CD8-positive, alpha-beta memory T cell (primary cell): ENCODE results near the gene LAMC3. TPM values are rescaled to one million over a fixed set of nuclear protein-coding genes. Genes with fewer than 3 reads are reported as not detected.

Experiments
- CTCF ChIA-PET: fragments of 350-600 bp; sonication (Branson Sonifier 250); formaldehyde crosslinking; loops from one replicate; lab custom pipeline; 2021; ENCODE audit warnings: antibody characterized with exemption; lab: Charles Lee
- POLR2A ChIA-PET: fragments of 350-600 bp; sonication (Branson Sonifier 250); formaldehyde crosslinking; loops from one replicate; lab custom pipeline; 2021; ENCODE audit warnings: antibody characterized with exemption; lab: Charles Lee
- DNase-seq, 5 donors: peaks; one replicate each; pipeline versions ENCODE4 v3.0.0 to v3.0.0-alpha.2; 2020 to 2022; ENCODE audit warnings: mixed read lengths in 1 of 5
- H3K27ac ChIP-seq: one replicate; pipeline ENCODE4 v1.7.0; 2013; ENCODE audit warnings: low read depth, mild to moderate bottlenecking, low read length, moderate library complexity
- H3K27me3 ChIP-seq: 2 replicates; pipeline ENCODE4 v1.7.0; 2013; ENCODE audit warnings: low read length, mild to moderate bottlenecking; ENCODE audit not compliant: insufficient read depth, poor library complexity, severe bottlenecking
- H3K36me3 ChIP-seq: 2 replicates; pipeline ENCODE4 v1.7.0; 2013; ENCODE audit warnings: mild to moderate bottlenecking, low read length, moderate library complexity; ENCODE audit not compliant: insufficient read depth
- H3K4me1 ChIP-seq: 2 replicates; pipeline ENCODE4 v1.7.0; 2013; ENCODE audit warnings: mild to moderate bottlenecking, low read length, moderate library complexity; ENCODE audit not compliant: insufficient read depth
- H3K4me3 ChIP-seq: 2 replicates; pipeline ENCODE4 v1.7.0; 2013; ENCODE audit warnings: mild to moderate bottlenecking, low read length
- H3K9me3 ChIP-seq: 2 replicates; pipeline ENCODE4 v1.7.0; 2013; ENCODE audit warnings: mild to moderate bottlenecking, low read length
- H3K27ac Mint-ChIP-seq, 8 donors: one replicate each; pipeline ENCODE4 v1.8.0; 2020 to 2021; ENCODE audit warnings: mixed read lengths in 8 of 8, mild to moderate bottlenecking in 6 of 8, inconsistent platforms in 3 of 8, moderate library complexity in 3 of 8
- H3K27me3 Mint-ChIP-seq, 2 donors: one replicate each; pipeline ENCODE4 v1.8.0; 2020 to 2021; ENCODE audit warnings: mixed read lengths in 2 of 2, mild to moderate bottlenecking in 1 of 2, moderate library complexity in 1 of 2
- H3K36me3 Mint-ChIP-seq, 3 donors: one replicate each; pipeline ENCODE4 v1.8.0; 2020 to 2021; ENCODE audit warnings: mixed read lengths in 3 of 3, inconsistent platforms in 1 of 3, mild to moderate bottlenecking in 1 of 3
- H3K4me1 Mint-ChIP-seq, 3 donors: one replicate each; pipeline ENCODE4 v1.8.0; 2020 to 2021; ENCODE audit warnings: mixed read lengths in 3 of 3, inconsistent platforms in 1 of 3, mild to moderate bottlenecking in 1 of 3
- H3K4me3 Mint-ChIP-seq, 7 donors: one replicate each; pipeline ENCODE4 v1.8.0; 2020 to 2021; ENCODE audit warnings: mixed read lengths in 7 of 7, mild to moderate bottlenecking in 6 of 7, moderate library complexity in 4 of 7, inconsistent platforms in 2 of 7
- H3K9me3 Mint-ChIP-seq, 5 donors: one replicate each; pipeline ENCODE4 v1.8.0; 2020 to 2022; ENCODE audit warnings: mixed read lengths in 5 of 5, mild to moderate bottlenecking in 3 of 5, moderate library complexity in 2 of 5, inconsistent platforms in 1 of 5
- polyA plus RNA-seq: library from polyadenylated mRNA; unstranded; fragments of 300-500 nt; fragmentation: Illumina TruSeq; gene quantifications from one replicate; pipeline ENCODE4 v1.2.3, GENCODE V29; 2021
- total RNA-seq, 2 experiments: library from RNA; stranded (reverse); gene quantifications; one replicate each; pipeline ENCODE4 v1.2.3, GENCODE V29; 2021

Gene LAMC3
- total RNA-seq = under 1 TPM; 0.04 to 0.07 TPM
- not detected for polyA plus RNA-seq

DNA sequence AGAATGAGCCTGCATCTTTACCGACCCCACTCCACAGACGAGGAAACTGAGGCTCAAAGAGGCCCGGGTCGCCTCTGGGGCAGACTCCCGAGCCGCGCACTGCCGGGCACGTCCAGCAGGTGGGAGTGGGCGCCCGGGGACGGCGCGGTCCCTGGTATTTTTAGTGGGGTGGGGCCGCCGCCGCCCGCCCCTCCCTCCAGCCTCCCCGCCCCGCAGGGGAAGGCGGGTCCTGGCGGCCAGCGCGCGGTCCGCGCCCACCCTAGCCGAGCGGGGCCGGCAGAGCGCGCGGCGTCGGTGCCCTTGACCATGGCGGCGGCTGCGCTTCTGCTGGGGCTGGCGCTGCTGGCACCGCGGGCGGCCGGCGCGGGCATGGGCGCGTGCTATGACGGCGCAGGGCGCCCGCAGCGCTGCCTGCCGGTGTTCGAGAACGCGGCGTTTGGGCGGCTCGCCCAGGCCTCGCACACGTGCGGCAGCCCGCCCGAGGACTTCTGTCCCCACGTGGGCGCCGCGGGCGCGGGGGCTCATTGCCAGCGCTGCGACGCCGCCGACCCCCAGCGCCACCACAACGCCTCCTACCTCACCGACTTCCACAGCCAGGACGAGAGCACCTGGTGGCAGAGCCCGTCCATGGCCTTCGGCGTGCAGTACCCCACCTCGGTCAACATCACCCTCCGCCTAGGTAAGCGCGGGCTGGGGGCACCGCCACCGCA lies at the start of gene LAMC3:
Gene LAMC3, plus strand, starts transcription at position 266 of the 710 bp plus-strand sequence. Its CDS starts 41 bp downstream, at position 307.
- POLR2A ChIA-PET = no interaction called here
- H3K36me3 ChIP-seq = no peaks in the 10 kb centered on the region
- CTCF ChIA-PET = interaction anchor here (1.6 kb wide), 1 partner anchor 38 kb away, joined by 5 read pairs; no protein-coding TSS in a partner anchor
- no peaks in the 10 kb centered on the region for H3K9me3 Mint-ChIP-seq
- H3K4me1 Mint-ChIP-seq = peaks cover 0 to 4% (median 0%) of the 10 kb centered on the region in 3 donors
- peaks cover 37% of the 10 kb centered on the region for H3K27me3 ChIP-seq
- H3K9me3 ChIP-seq = no peaks in the 10 kb centered on the region
- H3K36me3 Mint-ChIP-seq = no peaks in the 10 kb centered on the region
- peak within 1 kb of the TSS in 3 of 7 donors; percentile 37 to 56 (median 41) for H3K4me3 Mint-ChIP-seq
- peak within 1 kb of the TSS in 1 of 8 donors; percentile 67 for H3K27ac Mint-ChIP-seq
- H3K4me3 ChIP-seq = no peak within 1 kb of the TSS
- H3K4me1 ChIP-seq = no peaks in the 10 kb centered on the region
- H3K27ac ChIP-seq = no peak within 1 kb of the TSS
- no peak for DNase-seq
- peaks cover 26 to 48% of the 10 kb centered on the region in 2 donors for H3K27me3 Mint-ChIP-seq

DNA sequence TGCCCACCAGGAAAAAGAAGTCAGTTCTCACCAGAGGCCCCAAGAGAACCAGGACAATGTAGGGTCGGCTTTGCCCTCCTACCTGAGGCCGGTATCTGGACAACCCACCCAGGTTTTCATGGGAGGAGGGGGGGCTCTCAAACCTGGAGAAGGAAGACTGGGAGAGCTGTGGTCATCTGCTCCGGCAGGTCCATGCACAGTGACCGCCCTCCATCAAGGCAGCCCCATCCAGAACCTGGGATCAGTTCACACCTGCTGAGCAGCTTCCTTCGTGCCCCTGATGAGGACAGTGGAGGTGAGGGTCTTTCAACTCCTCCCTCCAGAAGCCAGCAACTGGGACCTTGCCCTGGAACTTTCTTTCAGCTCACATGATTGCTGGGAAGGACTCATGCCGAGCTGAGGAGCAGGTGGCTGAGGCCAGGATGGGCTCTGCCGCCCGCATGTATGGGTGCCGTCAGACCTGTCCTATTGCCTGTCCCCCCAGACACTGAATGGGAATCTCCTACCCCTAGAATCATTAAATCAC lies 49.1 kb upstream of the LAMC3 start:
- Histone ChIP-seq H3K4me3 (no peak overlapping the region), H3K4me1 (no peaks in the 10 kb centered on the region), H3K27me3 (peaks cover 10% of the 10 kb centered on the region), H3K9me3 (peaks cover 4% of the 10 kb centered on the region), H3K27ac (no peak overlapping the region), H3K36me3 (no peaks in the 10 kb centered on the region)
- H3K4me3 Mint-ChIP-seq = no peak overlapping the region
- peaks cover 1 to 13% of the 10 kb centered on the region in 2 donors for H3K27me3 Mint-ChIP-seq
- peaks cover 0 to 2% (median 0%) of the 10 kb centered on the region in 3 donors for H3K4me1 Mint-ChIP-seq
- H3K27ac Mint-ChIP-seq = no peak overlapping the region
- ChIA-PET POLR2A (no interaction called here), CTCF (no interaction called here)
- peaks cover 0 to 7% (median 2%) of the 10 kb centered on the region in 5 donors for H3K9me3 Mint-ChIP-seq
- H3K36me3 Mint-ChIP-seq = no peaks in the 10 kb centered on the region
- DNase-seq = no peak

GRCh38 chr9:130960522-130961378 lies 48.2 kb upstream of the LAMC3 start:
- Mint-ChIP-seq H3K27ac (no peak overlapping the region), H3K4me3 (no peak overlapping the region), H3K4me1 (peaks cover 0 to 2% (median 0%) of the 10 kb centered on the region in 3 donors), H3K27me3 (peaks cover 0 to 17% of the 10 kb centered on the region in 2 donors), H3K36me3 (no peaks in the 10 kb centered on the region), H3K9me3 (peaks cover 0 to 7% (median 2%) of the 10 kb centered on the region in 5 donors)
- H3K4me1 ChIP-seq = no peaks in the 10 kb centered on the region
- H3K27me3 ChIP-seq = peaks cover 16% of the 10 kb centered on the region
- H3K27ac ChIP-seq = no peak overlapping the region
- ChIA-PET CTCF (no interaction called here), POLR2A (no interaction called here)
- H3K36me3 ChIP-seq = no peaks in the 10 kb centered on the region
- no peak for DNase-seq
- peaks cover 4% of the 10 kb centered on the region for H3K9me3 ChIP-seq
- no peak overlapping the region for H3K4me3 ChIP-seq

DNA sequence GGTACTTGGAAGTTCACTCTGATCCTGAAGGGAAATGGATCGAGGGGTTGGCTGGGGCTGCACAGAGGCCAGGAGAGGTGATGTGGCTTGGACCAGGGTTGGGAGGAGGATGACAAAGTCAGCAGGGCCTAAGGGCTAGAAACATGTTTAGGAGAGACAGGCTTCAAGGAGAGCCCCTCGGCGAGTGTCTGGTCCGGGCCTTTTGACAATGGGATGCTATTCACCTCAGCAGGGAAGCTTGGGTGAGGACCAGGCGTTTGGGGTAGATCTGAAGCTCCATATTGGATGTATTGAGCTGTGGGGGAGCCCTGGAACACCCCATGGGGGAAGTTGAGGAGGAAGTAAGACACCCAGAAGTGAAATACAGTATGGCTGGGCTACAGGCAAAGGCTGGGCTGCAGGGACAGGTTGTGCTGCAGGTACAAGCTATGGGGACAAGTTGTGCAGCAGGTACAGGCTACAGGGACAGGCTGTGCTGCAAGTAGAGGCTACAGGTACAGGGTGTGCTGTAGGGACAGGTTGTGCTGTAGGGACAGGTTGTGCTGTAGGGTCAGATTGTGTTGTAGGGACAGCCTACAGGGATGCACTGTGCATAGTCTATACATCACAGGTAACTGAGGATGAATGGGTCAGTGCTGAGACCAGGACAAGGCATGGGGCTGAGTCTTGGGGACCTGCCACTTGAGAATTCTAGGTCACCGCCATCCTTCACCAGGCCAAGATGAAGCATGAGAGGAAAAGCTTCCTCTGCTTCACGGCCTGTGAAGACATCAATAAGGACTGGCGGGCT lies 47.3 kb upstream of the LAMC3 start:
- Histone ChIP-seq H3K27ac (no peak overlapping the region), H3K4me3 (no peak overlapping the region), H3K27me3 (peaks cover 16% of the 10 kb centered on the region), H3K4me1 (no peaks in the 10 kb centered on the region), H3K36me3 (no peaks in the 10 kb centered on the region), H3K9me3 (peaks cover 4% of the 10 kb centered on the region)
- Mint-ChIP-seq H3K36me3 (no peaks in the 10 kb centered on the region), H3K4me1 (peaks cover 0 to 2% (median 0%) of the 10 kb centered on the region in 3 donors), H3K27me3 (peaks cover 0 to 13% of the 10 kb centered on the region in 2 donors), H3K27ac (no peak overlapping the region), H3K9me3 (peaks cover 0 to 7% (median 2%) of the 10 kb centered on the region in 5 donors), H3K4me3 (no peak overlapping the region)
- no peak for DNase-seq
- CTCF ChIA-PET = no interaction called here
- POLR2A ChIA-PET = no interaction called here

- H3K4me3 ChIP-seq = no peak overlapping the region
- peaks cover 0 to 18% of the 10 kb centered on the region in 2 donors for H3K27me3 Mint-ChIP-seq
- ChIA-PET POLR2A (no interaction called here), CTCF (no interaction called here)
- no peak overlapping the region for H3K4me3 Mint-ChIP-seq
- no peaks in the 10 kb centered on the region for H3K36me3 Mint-ChIP-seq
- peaks cover 0 to 2% (median 0%) of the 10 kb centered on the region in 3 donors for H3K4me1 Mint-ChIP-seq
- no peaks in the 10 kb centered on the region for H3K36me3 ChIP-seq
- H3K27me3 ChIP-seq = peaks cover 16% of the 10 kb centered on the region
- H3K27ac ChIP-seq = no peak overlapping the region
- no peaks in the 10 kb centered on the region for H3K4me1 ChIP-seq
- H3K9me3 Mint-ChIP-seq = peaks cover 0 to 7% (median 2%) of the 10 kb centered on the region in 5 donors
- peaks cover 4% of the 10 kb centered on the region for H3K9me3 ChIP-seq
- no peak for DNase-seq
- no peak overlapping the region for H3K27ac Mint-ChIP-seq
These were observed 46.3 kb upstream of the LAMC3 start for GRCh38 chr9:130962418-130963316.

GRCh38 chr9:130963337-130963908 lies 45.6 kb upstream of the LAMC3 start:
- H3K4me1 ChIP-seq = no peaks in the 10 kb centered on the region
- H3K9me3 ChIP-seq = peaks cover 4% of the 10 kb centered on the region
- Mint-ChIP-seq H3K36me3 (no peaks in the 10 kb centered on the region), H3K27ac (no peak overlapping the region), H3K27me3 (peaks cover 0 to 21% of the 10 kb centered on the region in 2 donors), H3K4me3 (no peak overlapping the region), H3K9me3 (peaks cover 0 to 7% (median 2%) of the 10 kb centered on the region in 5 donors), H3K4me1 (peaks cover 0 to 2% (median 0%) of the 10 kb centered on the region in 3 donors)
- no peaks in the 10 kb centered on the region for H3K36me3 ChIP-seq
- no peak overlapping the region for H3K27ac ChIP-seq
- DNase-seq = no peak
- CTCF ChIA-PET = no interaction called here
- H3K27me3 ChIP-seq = peaks cover 16% of the 10 kb centered on the region
- no peak overlapping the region for H3K4me3 ChIP-seq
- POLR2A ChIA-PET = no interaction called here

GRCh38 chr9:130963916-130964315 lies 45.1 kb upstream of the LAMC3 start:
- Histone ChIP-seq H3K9me3 (no peaks in the 10 kb centered on the region), H3K27me3 (peaks cover 16% of the 10 kb centered on the region), H3K4me3 (no peak overlapping the region), H3K36me3 (no peaks in the 10 kb centered on the region), H3K4me1 (no peaks in the 10 kb centered on the region), H3K27ac (no peak overlapping the region)
- no peaks in the 10 kb centered on the region for H3K36me3 Mint-ChIP-seq
- ChIA-PET CTCF (no interaction called here), POLR2A (no interaction called here)
- no peak overlapping the region for H3K27ac Mint-ChIP-seq
- no peak overlapping the region for H3K4me3 Mint-ChIP-seq
- DNase-seq = no peak
- H3K27me3 Mint-ChIP-seq = peaks cover 0 to 22% of the 10 kb centered on the region in 2 donors
- no peaks in the 10 kb centered on the region for H3K4me1 Mint-ChIP-seq
- peaks cover 0 to 7% (median 2%) of the 10 kb centered on the region in 5 donors for H3K9me3 Mint-ChIP-seq
